ENCODE data around the gene HSFX3.
"Not testable (repeated sequence)": the region's sequence is repeated elsewhere in the genome, so short reads cannot be mapped to it uniquely, and the experiment has no call there.

The HSFX3 gene

GRCh38 chrX:149541521-149542047 lies 8.1 kb downstream of the HSFX3 start:
- DNase-seq, result peak in 1 of 2 experiments; percentile 14

GRCh38 chrX:149540621-149541520 lies 8.9 kb downstream of the HSFX3 start, which contains the start of gene EOLA1:
Gene EOLA1 (plus strand): TSS chrX:149541012. CDS start chrX:149545631, 4,619 bp downstream.
- DNase-seq, result peak; percentile 92 to 94

- peak; percentile 69 to 95 for DNase-seq
These were observed 9.5 kb downstream of the HSFX3 start for GRCh38 chrX:149540131-149540620.

- peak; percentile 84 to 94 for DNase-seq
These were observed 10.2 kb downstream of the HSFX3 start for GRCh38 chrX:149539283-149540130.

DNA sequence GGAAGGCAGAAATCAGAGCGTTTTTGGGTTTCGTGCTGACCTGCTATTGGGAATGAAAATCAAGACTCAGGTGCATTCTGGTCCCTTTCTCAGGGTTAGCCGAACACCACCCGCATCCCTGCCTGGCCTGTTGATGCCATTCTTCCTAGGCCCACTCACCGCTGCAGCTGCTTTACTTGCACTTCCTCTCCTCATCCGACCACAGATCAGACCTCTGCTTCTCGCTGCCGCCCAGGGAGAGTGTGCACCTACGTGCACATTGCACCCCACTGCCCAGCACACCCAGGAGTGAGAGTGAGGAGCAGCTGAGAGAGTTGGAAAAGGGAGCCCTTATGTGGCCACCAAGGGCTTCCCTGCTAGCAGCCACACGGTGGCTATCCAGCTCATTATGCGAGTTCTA lies 12.2 kb downstream of the HSFX3 start:
- not testable (repeated sequence) for DNase-seq

DNA sequence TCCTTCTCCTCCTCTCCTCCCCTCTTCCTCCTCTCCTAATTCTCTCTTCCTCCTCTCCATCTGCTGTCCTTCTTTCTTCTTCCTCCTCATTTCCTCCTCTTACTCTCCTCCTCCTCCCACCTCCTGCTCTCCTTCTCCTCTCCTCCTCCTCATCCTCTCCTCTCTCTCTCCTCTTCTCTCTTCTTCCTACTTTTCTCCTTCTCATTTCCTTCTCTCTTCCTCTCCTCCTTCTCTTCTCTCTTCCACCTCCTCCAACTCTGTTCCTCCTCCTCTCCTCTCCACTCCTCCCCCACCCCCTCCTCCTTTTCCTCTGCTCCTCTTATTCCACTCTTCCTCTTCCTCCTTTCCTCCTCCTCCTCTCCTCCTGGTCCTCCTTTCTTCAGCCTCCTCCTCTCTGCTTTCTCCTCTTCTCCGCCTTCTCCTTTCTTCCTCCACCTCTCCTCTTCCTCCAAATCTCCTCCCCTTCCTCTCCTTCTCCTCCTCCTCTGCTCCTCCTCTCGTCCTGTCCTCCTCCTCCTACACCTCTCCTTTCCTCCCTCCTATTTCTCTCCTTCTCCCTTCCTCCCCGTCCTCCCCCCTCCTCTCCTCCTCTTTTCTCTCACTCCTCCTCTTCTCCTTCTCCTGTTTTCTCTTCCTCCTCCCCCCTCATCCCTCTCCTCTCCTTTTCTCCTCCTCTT lies 14.7 kb downstream of the HSFX3 start:
- DNase-seq, result not testable (repeated sequence)

DNA sequence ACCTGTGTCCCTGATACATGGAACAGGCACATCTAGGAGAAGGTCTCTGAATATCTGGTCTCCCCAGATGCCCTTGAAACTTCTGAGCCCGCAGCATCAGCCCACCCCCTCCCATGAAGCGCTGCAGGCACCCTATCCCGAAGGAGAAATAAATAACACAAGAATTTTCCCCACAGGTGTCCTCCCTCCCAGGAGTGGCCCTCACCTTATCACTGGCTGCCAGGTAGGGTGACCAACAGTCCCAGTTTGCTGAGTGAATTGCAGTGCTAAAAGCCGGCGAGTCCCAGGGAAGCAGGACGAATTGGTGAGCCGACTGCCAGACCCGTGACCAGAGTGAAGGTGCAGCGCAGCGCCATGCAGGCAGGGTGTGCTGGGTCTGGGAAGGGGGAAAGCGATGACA lies 15.7 kb downstream of the HSFX3 start:
- DNase-seq, result not testable (repeated sequence)

- not testable (repeated sequence) for DNase-seq
These were observed 16.9 kb downstream of the HSFX3 start for GRCh38 chrX:149532868-149533267.

DNA sequence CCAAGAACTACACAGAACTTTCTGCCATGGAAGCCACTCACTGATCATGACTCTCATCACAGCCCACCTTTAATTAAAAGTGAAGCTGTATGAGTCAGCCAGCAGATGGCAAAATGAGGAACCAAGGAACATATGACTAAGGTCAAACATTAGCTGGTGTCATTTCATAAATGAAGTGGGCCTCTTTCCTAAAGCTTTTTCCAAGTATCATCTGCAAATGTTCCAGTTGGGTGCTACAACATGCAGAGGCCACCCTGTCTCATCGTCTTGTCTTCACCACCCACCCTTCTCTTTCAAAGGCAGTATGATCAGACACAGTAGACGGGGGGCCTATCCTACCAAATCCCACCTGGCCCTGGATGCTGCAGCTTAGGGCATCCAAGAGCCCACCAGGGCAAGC lies 18.1 kb downstream of the HSFX3 start:
- no peak for DNase-seq

GRCh38 chrX:149528381-149528780 lies 21.3 kb downstream of the HSFX3 start:
- DNase-seq, result no peak

DNA sequence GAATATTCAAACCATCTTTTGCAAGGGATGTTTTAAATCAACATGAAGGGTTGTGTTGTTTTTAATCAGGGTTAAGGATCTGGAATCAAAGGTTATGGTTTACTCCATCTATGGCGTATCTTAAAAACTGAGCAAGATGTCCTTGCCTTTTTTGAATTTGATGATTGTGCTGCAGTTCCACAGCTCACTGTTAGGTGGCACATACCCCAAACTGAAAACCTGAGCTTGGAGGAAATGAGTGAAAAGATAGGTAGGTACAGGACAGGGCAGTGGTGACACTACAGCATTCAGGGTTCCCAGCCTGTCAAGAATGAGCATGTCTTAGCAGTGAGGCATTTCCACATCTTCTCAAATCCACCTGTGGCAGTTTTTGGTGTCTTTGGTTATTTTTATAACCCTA lies 22.0 kb downstream of the HSFX3 start:
- DNase-seq, result peak; percentile 4

DNA sequence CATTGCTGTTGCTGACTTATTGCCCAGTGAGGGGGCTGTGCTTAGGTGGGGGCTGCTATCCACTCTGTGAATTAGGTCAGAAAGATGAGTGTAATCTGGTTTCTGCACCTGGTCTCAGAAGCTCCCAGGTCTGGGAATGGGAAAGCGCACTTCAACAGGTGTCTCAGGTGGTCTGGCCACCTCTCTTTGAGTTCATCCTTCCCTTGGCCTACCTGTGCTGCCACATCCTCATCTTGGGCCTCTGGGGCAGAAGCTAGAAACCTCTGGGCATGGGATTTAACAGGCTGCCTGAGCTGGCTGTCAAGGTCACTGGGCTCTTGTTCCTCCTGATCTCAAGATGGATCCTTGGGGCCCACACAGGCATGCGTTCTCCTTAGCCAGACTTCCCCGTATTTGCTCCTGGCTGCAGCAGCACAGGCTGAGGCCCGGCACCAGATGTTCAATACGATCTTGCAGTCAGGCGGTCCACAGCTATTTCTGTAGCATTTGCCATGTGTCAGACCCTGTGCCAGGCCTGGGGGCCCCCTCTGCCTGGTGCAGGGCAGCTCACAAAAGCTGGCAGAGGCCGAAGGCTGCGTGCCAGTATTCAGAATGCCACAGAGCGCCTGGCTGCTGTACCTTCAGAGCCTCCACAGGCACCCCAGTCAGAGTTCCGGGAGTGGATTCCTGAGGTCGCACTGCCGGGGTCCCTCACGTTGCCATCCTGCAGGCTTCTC lies 23.2 kb downstream of the HSFX3 start:
- DNase-seq, result not testable (repeated sequence)

GRCh38 chrX:149525903-149526302 lies 23.8 kb downstream of the HSFX3 start:
- peak in 1 of 2 experiments; percentile 0 for DNase-seq

GRCh38 chrX:149525389-149525788 lies 24.3 kb downstream of the HSFX3 start:
- peak; percentile 7 to 8 for DNase-seq

- DNase-seq, result no peak
These were observed 26.8 kb downstream of the HSFX3 start for GRCh38 chrX:149522916-149523315.

DNA sequence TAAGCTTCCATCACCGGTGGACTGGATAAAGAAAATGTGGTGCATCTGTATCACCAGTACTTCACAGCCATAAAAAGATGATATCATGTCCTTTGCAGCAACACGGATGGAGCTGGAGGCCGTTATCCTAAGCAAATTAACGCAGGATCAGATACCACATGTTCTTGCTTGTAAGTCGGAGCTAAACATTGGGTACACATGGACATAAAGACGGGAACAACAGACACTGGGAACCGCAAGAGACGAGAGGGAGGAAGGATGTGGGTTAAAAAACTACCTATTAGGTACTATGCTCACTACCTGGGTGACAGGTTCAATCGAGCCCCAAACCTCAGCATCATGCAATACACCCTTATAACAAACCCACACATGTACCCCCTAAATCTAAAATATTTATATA lies 28.3 kb downstream of the HSFX3 start:
- peak; percentile 5 to 36 for DNase-seq

DNA sequence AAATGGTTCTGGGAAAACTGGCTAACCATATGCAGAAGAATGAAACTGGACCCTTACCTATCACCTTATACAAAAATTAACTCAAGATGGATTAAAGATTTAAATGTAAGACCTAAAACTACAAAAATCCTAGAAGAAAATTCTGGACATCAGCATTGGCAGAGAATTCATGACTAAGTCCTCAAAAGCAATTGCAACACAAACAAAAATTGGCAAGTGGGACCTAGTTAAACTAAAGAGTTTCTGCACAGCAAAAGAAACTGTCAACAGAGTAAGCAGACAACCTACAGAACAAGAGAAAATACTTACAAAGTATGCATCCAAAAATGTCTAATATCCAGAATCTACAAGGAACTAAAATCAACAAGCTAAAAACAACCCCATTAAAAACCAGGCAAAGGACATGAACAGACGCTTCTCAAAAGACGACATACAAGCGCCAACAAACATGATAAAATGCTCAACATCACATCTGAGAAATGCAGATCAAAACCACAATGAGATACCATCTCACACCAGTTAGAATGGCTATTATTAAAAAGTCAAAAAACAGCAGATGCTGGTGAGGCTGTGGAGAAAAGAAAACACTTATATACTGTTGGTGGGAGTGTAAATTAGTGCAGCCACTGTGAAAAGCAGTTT lies 29.0 kb downstream of the HSFX3 start:
- DNase-seq, result not testable (repeated sequence)

GRCh38 chrX:149518236-149518635 lies 31.5 kb downstream of the HSFX3 start:
- no peak for DNase-seq

GRCh38 chrX:149517308-149517707 lies 32.4 kb downstream of the HSFX3 start:
- DNase-seq, result no peak

DNA sequence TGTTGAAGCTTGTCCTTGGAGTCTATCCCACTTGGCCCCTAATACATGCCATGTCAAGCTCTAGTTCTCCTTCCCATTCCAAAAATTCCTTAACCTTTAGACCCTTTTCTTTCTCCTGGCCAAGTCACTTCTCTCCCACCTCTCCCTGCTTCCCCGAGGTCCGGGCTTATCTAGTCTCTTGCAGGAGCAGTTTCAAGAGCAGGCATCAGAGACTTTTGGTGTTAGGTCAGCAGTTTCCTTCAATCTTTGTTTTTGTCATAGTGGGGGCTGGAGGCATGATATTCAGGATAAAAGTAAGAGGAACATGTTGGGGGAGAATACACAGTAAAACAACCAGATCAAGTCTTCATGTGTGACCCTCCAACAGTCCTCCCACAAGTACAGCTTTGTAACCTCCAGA lies 33.1 kb downstream of the HSFX3 start:
- DNase-seq, result no peak

DNA sequence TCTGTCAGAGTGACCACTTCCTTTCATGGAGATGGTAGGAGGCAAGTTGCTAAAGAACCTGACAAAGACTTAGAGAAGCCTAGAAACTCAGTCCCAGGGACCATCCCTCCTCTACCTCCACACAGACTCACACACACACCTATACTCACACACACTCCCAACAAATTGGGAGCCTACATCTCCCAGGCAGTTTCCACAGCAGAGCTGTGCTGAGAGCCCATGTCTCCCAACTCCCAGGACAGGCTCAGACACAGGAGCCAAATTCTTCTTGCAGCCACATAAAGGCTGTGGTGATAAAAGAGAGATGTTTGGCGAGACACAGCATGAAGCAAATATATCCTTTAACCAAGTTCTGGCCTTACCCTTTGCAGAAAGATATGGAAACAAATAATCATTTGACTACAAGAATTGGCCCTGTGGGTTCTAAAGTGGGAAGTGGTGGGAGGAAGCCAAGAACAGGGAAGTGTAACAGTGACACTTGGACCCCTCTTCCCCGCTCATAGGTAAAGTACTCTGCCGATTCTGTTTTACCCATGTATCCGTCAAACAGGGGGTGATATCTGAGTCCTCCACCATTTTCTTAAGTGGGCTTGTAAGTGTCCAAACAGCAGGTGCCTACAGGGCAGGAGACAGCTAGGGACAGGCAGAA lies 33.6 kb downstream of the HSFX3 start:
- no peak for DNase-seq

Data from NCI-H526 (cell line).